Breast epithelium (tissue), 4 donors: ENCODE data around the gene DUSP22. TPM values are rescaled to one million over a fixed set of nuclear protein-coding genes. Genes with fewer than 3 reads are reported as not detected.

Source experiments
- DNase-seq, 2 donors: peaks; one replicate each; pipeline ENCODE4 v3.0.0-alpha.2; 2019; ENCODE audit warnings: low spot score in 2 of 2
- H3K27ac ChIP-seq, 2 donors: fragments of 200-600 bp; sonication (generic) in 1 of 2; one replicate each; pipeline ENCODE4 v1.5.1; 2016 to 2019; ENCODE audit warnings: mild to moderate bottlenecking in 1 of 2
- H3K27me3 ChIP-seq, 2 donors: fragments of 200-600 bp; sonication (generic) in 1 of 2; one replicate each; pipeline versions ENCODE4 v1.5.1 to v1.6.0; 2017 to 2019; ENCODE audit warnings: control low read depth in 1 of 2, mild to moderate bottlenecking in 1 of 2
- H3K36me3 ChIP-seq: fragments of 200-600 bp; one replicate; pipeline ENCODE4 v1.5.1; 2019
- H3K4me1 ChIP-seq, 2 donors: fragments of 200-600 bp; sonication (generic); one replicate each; pipeline ENCODE4 v1.5.1; 2016 to 2019; ENCODE audit warnings: control low read depth in 1 of 2
- H3K4me3 ChIP-seq, 3 donors: fragments of 200-600 bp; sonication (generic); 1 replicate in 2 of 3; 2 replicates in 1 of 3; pipeline ENCODE4 v1.5.1; 2016 to 2019; ENCODE audit warnings: mild to moderate bottlenecking in 3 of 3, moderate library complexity in 2 of 3
- H3K9me3 ChIP-seq, 2 donors: fragments of 200-600 bp; sonication (generic) in 1 of 2; one replicate each; pipeline ENCODE4 v1.5.1; 2016 to 2019; ENCODE audit warnings: control low read depth in 1 of 2
- CTCF ChIP-seq, 3 donors: fragments of 450-650 bp; IDR thresholded peaks; one replicate each; pipeline ENCODE4 v1.5.1; 2016 to 2017; ENCODE audit warnings: antibody characterized with exemption in 3 of 3, mild to moderate bottlenecking in 3 of 3, moderate library complexity in 3 of 3
- POLR2A ChIP-seq: fragments of 450-650 bp; IDR thresholded peaks from one replicate; pipeline ENCODE4 v1.6.1; 2016; ENCODE audit warnings: antibody characterized with exemption, mild to moderate bottlenecking, moderate library complexity
- POLR2AphosphoS5 ChIP-seq, 3 donors: sonication (generic); formaldehyde crosslinking; IDR thresholded peaks; one replicate each; pipeline ENCODE4 v1.6.1; 2017; ENCODE audit warnings: antibody characterized with exemption in 3 of 3
- intact Hi-C: fragments of 100-400 bp; cut with DNase I; formaldehyde crosslinking; loops from one replicate; pipeline ENCODE4 v1.15.1; 2023; ENCODE audit warnings: low total_unique reads
- total RNA-seq, 3 donors: library from RNA; depleted of rRNA; stranded (reverse); fragments of >200 nt; gene quantifications; one replicate each; pipeline ENCODE4 v1.1.0, GENCODE V29; 2016

Gene DUSP22
- total RNA-seq, 3 donors from 2014 or later: 55.6 to 81.9 (median 59.0) TPM

GRCh38 chr6:346386-347030 lies 54.2 kb downstream of the DUSP22 start:
- H3K36me3 ChIP-seq: no peaks in the 10 kb centered on the region
- no peaks in the 10 kb centered on the region for H3K27me3 ChIP-seq
- no peak for TF ChIP-seq CTCF (IDR thresholded peaks at IDR 0.05)
- no peak for DNase-seq
- H3K4me3 ChIP-seq: no peak overlapping the region
- H3K4me1 ChIP-seq: no peaks in the 10 kb centered on the region
- H3K27ac ChIP-seq: no peak overlapping the region
- no peaks in the 10 kb centered on the region for H3K9me3 ChIP-seq
- intact Hi-C loops: no loop called here

- Histone ChIP-seq H3K36me3 (no peaks in the 10 kb centered on the region), H3K27me3 (no peaks in the 10 kb centered on the region), H3K4me1 (no peaks in the 10 kb centered on the region), H3K4me3 (no peak overlapping the region), H3K9me3 (no peaks in the 10 kb centered on the region), H3K27ac (no peak overlapping the region)
- intact Hi-C loops: no loop called here
- no peak for TF ChIP-seq CTCF (IDR thresholded peaks at IDR 0.05)
- DNase-seq: no peak
These were observed 54.9 kb downstream of the DUSP22 start for GRCh38 chr6:347232-347631.

GRCh38 chr6:347951-348859 lies 55.9 kb downstream of the DUSP22 start:
- DNase-seq: no peak
- H3K4me1 ChIP-seq: no peaks in the 10 kb centered on the region
- H3K4me3 ChIP-seq: no peak overlapping the region
- no peak overlapping the region for H3K27ac ChIP-seq
- no peaks in the 10 kb centered on the region for H3K9me3 ChIP-seq
- intact Hi-C loops: no loop called here
- H3K36me3 ChIP-seq: no peaks in the 10 kb centered on the region
- no peaks in the 10 kb centered on the region for H3K27me3 ChIP-seq
- TF ChIP-seq CTCF (IDR thresholded peaks at IDR 0.05): no peak
- TF ChIP-seq POLR2AphosphoS5 (IDR thresholded peaks at IDR 0.05): no peak
- TF ChIP-seq POLR2A: no peak

GRCh38 chr6:348860-349396 lies 56.6 kb downstream of the DUSP22 start:
- no peaks in the 10 kb centered on the region for H3K36me3 ChIP-seq
- TF ChIP-seq POLR2AphosphoS5 (IDR thresholded peaks at IDR 0.05) (no peak), POLR2A (no peak), CTCF (IDR thresholded peaks at IDR 0.05) (no peak)
- H3K27me3 ChIP-seq: no peaks in the 10 kb centered on the region
- H3K4me1 ChIP-seq: no peaks in the 10 kb centered on the region
- DNase-seq: no peak
- no peak overlapping the region for H3K4me3 ChIP-seq
- H3K9me3 ChIP-seq: no peaks in the 10 kb centered on the region
- H3K27ac ChIP-seq: no peak overlapping the region
- intact Hi-C loops: no loop called here

GRCh38 chr6:349491-349921 lies 57.2 kb downstream of the DUSP22 start:
- Histone ChIP-seq H3K36me3 (no peaks in the 10 kb centered on the region), H3K4me1 (no peaks in the 10 kb centered on the region)
- intact Hi-C loops: no loop called here

More at GRCh38 chr6:349491-349921, 57.2 kb downstream of the DUSP22 start:
- H3K4me3 ChIP-seq: no peak overlapping the region
- no peaks in the 10 kb centered on the region for H3K27me3 ChIP-seq
- no peaks in the 10 kb centered on the region for H3K9me3 ChIP-seq
- DNase-seq: no peak
- no peak for TF ChIP-seq CTCF (IDR thresholded peaks at IDR 0.05)
- no peak for TF ChIP-seq POLR2A
- TF ChIP-seq POLR2AphosphoS5 (IDR thresholded peaks at IDR 0.05): no peak
- no peak overlapping the region for H3K27ac ChIP-seq
